Embryonic facial prominence (tissue), 1 donor: ENCODE data around the gene UGT1A10.
"Not testable (repeated sequence)": the region's sequence is repeated elsewhere in the genome, so short reads cannot be mapped to it uniquely, and the experiment has no call there.

Experiments used
- DNase-seq: peaks from one replicate; pipeline ENCODE4 v3.0.0-alpha.2; 2016; ENCODE audit errors: extremely low spot score

UGT1A10 gene

GRCh38 chr2:233692648-233693047, 56.4 kb downstream of the UGT1A10 start, which contains the start of gene UGT1A6:
Gene UGT1A6, plus strand, starts transcription at chr2:233692890. Its CDS starts 115 bp downstream, at chr2:233693005.
- no peak for DNase-seq

DNA sequence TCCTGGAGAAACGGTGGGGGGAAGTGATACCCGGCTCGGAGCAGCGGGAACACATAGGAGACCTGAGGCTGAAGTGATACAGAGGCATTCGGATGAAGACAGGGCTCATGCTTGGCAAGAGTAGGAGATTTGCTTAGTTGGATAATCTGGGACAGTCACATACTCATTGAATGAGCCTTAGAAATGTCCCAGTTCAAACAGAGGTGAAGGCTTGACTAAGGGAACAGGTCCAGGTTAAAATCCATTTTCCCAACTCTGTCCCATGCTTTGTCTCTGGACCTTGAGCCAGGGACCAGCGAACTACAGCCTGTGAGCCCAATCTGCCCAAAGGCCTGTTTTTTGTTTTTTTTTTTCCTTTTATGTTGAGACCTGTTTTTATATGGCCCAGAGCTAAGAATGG, 57.7 kb downstream of the UGT1A10 start:
- no peak for DNase-seq

DNA sequence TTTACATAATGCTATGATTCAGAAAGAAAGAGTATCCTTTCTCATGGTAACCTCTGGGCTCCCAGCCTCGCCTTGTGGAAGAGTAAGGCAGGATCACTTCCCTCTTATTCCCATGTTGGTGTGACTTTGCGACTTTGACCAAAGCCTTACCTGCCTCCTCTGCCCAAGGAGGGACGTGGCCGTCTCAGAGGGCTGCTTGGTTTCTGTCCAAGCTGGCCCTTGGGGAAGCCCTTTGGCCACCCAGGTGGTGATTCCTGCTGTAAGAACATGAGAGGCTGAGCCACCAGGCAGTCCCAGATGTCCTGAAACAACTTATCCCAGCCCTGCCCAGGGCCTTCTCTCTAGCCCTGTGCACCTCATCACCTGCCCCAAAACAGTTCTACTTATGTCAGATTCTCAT, 62.5 kb downstream of the UGT1A10 start:
- no peak for DNase-seq

GRCh38 chr2:233699424-233700027, 63.3 kb downstream of the UGT1A10 start:
- no peak for DNase-seq

GRCh38 chr2:233700028-233700635, 63.9 kb downstream of the UGT1A10 start:
- DNase-seq = no peak

DNA sequence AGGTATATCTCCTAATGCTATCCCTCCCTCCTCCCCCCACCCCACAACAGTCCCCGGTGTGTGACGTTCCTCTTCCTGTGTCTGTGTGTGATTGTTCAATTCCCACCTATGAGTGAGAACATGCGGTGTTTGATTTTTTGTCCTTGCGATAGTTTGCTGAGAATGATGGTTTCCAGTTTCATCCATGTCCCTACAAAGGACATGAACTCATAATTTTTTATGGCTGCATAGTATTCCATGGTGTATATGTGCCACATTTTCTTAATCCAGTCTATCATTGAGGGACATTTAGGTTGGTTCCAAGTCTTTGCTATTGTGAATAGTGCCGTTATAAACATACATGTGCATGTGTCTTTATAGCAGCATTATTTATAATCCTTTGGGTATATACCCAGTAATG, 64.6 kb downstream of the UGT1A10 start:
- not testable (repeated sequence) for DNase-seq

GRCh38 chr2:233702238-233702637, 66.0 kb downstream of the UGT1A10 start:
- DNase-seq = no peak

- no peak for DNase-seq
Observed at GRCh38 chr2:233705911-233706506, 69.8 kb downstream of the UGT1A10 start.

DNA sequence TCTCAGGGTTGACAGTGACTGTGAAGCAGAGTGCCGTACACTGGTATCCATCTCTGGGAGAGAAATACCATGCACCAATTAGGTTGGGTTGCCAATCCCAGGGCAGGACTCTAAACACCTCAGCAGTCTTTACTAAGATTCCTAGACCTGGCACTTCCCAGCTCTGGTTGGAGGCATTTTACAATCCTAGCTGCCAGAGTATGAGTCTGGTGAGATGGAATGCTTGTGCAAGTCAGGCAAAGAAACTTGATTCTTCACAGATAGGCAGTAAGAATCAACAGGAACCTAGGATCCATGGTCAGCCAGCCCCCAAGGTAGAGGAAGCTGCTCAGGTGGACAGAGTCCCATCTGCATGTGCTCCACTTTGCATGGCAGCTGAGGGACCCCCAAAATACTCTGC, 70.5 kb downstream of the UGT1A10 start:
- no peak for DNase-seq

GRCh38 chr2:233707940-233708644, 71.8 kb downstream of the UGT1A10 start:
- DNase-seq = no peak

GRCh38 chr2:233708942-233709341, 72.7 kb downstream of the UGT1A10 start:
- no peak for DNase-seq

DNA sequence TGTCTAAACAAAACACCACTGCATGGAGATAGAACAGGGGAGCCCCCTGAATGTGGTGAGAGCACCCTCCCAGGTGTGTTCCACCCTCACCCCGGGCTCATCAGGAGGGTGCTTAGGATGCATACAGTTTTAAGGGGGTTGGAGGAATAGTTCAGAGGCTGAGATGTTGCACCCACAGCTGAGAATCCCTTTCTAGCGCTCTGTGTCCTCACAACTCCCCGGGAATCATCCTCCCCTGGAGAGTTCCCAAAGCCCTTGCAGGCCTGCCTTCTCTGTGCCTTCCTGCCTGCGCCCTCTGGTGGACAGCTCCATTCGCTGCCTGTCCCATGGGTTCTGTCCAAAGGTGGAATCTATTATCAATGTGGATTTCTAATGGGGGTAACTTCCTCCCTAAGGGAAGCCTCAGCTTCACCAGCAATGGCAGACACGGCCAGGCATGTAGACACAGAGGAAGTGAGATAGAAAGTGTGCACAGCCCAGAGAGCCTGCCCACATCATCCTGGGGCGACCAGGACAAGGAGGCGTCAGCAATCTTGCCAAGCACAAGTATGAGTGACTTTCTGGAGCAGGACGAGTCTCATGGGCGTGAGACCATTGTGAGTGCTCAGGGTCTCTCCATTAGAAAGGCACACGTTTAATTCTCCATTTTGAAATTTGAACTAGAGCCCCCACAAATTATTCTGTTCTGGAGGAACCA, 75.2 kb downstream of the UGT1A10 start:
- DNase-seq = no peak

GRCh38 chr2:233712611-233713261, 76.5 kb downstream of the UGT1A10 start, which contains the start of gene UGT1A5:
Gene UGT1A5, plus strand, starts transcription at chr2:233712907. Its CDS starts 85 bp downstream, at chr2:233712992.
- DNase-seq = no peak

DNA sequence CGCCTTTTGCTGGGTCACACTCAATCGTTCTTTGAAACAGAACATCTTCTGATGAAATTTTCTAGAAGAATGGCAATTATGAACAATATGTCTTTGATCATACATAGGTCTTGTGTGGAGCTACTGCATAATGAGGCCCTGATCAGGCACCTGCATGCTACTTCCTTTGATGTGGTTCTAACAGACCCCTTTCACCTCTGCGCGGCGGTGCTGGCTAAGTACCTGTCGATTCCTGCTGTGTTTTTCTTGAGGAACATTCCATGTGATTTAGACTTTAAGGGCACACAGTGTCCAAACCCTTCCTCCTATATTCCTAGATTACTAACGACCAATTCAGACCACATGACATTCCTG, 77.0 kb downstream of the UGT1A10 start:
- DNase-seq = no peak

- DNase-seq = no peak
Observed at GRCh38 chr2:233714121-233714520, 77.9 kb downstream of the UGT1A10 start.

GRCh38 chr2:233718552-233718951, 82.3 kb downstream of the UGT1A10 start, which contains the start of gene UGT1A4:
Gene UGT1A4, plus strand, starts transcription at chr2:233718736. Its CDS starts 85 bp downstream, at chr2:233718821.
- no peak for DNase-seq

DNA sequence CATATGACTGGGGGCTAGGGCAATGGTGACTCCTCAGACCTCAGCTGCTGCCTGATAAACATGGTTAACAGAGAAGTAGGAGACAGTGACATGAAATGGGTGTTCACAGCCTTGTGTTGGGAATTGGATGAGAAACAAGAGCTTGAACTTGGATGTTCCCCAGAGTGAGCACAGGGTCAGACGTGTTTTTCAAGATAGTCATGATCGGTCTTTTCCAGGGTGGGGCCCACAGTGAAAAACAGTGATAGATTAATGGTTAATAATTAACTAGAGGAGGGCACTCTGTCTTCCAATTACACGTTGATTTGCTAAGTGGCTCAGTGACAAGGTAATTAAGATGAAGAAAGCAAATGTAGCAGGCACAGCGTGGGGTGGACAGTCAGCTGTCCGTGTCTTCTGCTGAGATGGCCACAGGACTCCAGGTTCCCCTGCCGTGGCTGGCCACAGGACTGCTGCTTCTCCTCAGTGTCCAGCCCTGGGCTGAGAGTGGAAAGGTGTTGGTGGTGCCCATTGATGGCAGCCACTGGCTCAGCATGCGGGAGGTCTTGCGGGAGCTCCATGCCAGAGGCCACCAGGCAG, 92.6 kb downstream of the UGT1A10 start, which contains the start of gene UGT1A3:
Gene UGT1A3 (plus strand): TSS at position 320 of the 579 bp plus-strand sequence. CDS start 85 bp downstream, at position 405.
- DNase-seq = no peak

DNA sequence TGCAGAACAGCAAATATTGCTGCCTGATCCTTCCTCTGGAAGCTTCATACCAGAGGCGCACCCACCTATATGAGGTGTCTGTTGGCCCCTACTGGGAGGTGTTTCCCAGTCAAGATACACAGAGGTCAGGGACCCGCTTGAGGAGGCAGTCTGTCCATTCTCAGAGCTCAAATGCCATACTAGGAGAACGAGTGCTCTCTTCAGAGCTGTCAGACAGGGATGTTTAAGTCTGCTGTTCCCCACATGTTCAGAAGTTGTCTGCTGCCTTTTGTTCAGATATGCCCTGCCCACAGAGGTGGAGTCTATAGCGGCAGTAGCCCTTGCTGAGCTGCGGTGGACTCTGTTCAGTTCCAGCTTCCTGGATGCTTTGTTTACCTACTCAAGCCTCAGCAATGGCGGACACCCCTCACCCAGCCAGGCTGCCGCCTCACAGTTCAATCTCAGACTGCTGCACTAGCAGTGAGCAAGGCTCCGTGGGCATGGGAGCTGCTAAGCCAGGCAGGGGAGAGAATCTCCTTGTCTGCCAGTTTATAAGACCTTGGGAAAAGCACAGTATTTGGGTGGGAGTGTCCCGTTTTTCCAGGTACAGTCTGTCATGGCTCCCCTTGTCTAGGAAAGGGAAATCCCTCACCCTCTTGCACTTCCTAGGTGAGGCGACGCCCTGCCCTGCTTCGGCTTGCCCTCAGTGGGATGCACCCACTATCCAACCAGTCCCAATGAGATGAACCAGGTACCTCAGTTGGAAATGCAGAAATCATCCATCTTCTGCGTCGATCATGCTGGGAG, 100.8 kb downstream of the UGT1A10 start:
- DNase-seq = not testable (repeated sequence)

- no peak for DNase-seq
Observed at GRCh38 chr2:233740870-233741269, 104.6 kb downstream of the UGT1A10 start.
